Body of pancreas (tissue), 4 donors: ENCODE measurements around the gene COL15A1. TPM values are rescaled to one million over a fixed set of nuclear protein-coding genes. Genes with fewer than 3 reads are reported as not detected.

ENCODE experiments used
- ATAC-seq: fragments of 150-250 bp; one replicate; pipeline ENCODE4 v1.9.1; 2016
- DNase-seq, 4 donors: peaks; one replicate each; pipeline ENCODE4 v3.0.0-alpha.2; 2019
- H3K27ac ChIP-seq, 4 donors: fragments of 200-600 bp; sonication (generic); 1 replicate in 3 of 4; 2 replicates in 1 of 4; pipeline versions ENCODE4 v1.5.1 to v1.6.1; 2016 to 2019; ENCODE audit warnings: mild to moderate bottlenecking in 1 of 4, mixed read lengths in 1 of 4, moderate library complexity in 1 of 4
- H3K27me3 ChIP-seq, 2 donors: fragments of 200-600 bp; sonication (generic); one replicate each; pipeline ENCODE4 v1.6.0; 2016; ENCODE audit warnings: mild to moderate bottlenecking in 1 of 2
- H3K36me3 ChIP-seq, 2 donors: fragments of 200-600 bp; sonication (generic); replicated peaks in 1 of 2; 2 replicates each; pipeline ENCODE4 v1.5.1; 2016; ENCODE audit warnings: low read depth in 2 of 2; ENCODE audit not compliant: insufficient read depth in 1 of 2
- H3K4me1 ChIP-seq: fragments of 200-600 bp; sonication (generic); one replicate; pipeline ENCODE4 v1.6.0; 2016
- H3K4me3 ChIP-seq, 2 donors: fragments of 200-600 bp; sonication (generic); 1 replicate in 1 of 2; 2 replicates in 1 of 2; pipeline ENCODE4 v1.5.1; 2016 to 2019
- H3K9me3 ChIP-seq, 3 donors: fragments of 200-600 bp; sonication (generic); 1 replicate in 2 of 3; 2 replicates in 1 of 3; pipeline ENCODE4 v1.5.1; 2016
- POLR2A ChIP-seq, 3 donors: fragments of 450-650 bp; IDR thresholded peaks; one replicate each; pipeline ENCODE4 v1.6.1; 2016; ENCODE audit warnings: antibody characterized with exemption in 3 of 3, mild to moderate bottlenecking in 2 of 3
- WGBS, 2 donors: methylation state at CpG; one replicate each; pipeline ENCODE4 v1.1.5; 2017; 5-methylcytosine and 5-hydroxymethylcytosine counted together
- intact Hi-C: fragments of 100-400 bp; cut with DNase I; formaldehyde crosslinking; loops from one replicate; pipeline ENCODE4 v1.15.1; 2023
- total RNA-seq, 2 donors: library from RNA; depleted of rRNA; stranded (reverse); fragments of >200 nt; gene quantifications; one replicate each; pipeline ENCODE4 v1.1.0, GENCODE V29; 2016
- TF ChIP-seq, protein P1 (sequence below), 7 experiments: fragments of 450-650 bp in 4 of 7; fragments of 200-600 bp in 3 of 7; sonication (generic) in 3 of 7; IDR thresholded peaks; one replicate each; pipeline ENCODE4 v1.5.1; 2016 to 2019; ENCODE audit warnings: antibody characterized with exemption in 7 of 7

COL15A1 gene
- total RNA-seq, 2 donors from 2014 or later: 6.7 to 55.4 TPM

DNA sequence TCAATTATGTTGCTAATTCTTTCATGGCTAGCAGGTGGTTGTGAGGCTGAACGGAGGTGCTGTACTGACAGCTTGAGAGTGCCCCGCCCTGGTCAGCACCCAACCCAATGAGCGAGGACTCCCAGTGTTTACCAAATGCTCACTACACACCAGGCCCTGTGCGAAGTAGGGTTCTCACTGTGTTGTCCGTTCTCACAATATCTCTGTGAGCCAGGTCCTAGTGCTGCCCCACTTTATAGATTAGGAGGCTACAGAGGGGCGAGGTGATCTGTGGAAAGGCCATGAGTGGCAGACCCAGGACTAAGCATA lies 28.2 kb downstream of the COL15A1 start:
- no peaks in the 10 kb centered on the region for H3K27me3 ChIP-seq
- no peak for TF ChIP-seq POLR2A (IDR thresholded peaks at IDR 0.05)
- TF ChIP-seq, protein P1, sequence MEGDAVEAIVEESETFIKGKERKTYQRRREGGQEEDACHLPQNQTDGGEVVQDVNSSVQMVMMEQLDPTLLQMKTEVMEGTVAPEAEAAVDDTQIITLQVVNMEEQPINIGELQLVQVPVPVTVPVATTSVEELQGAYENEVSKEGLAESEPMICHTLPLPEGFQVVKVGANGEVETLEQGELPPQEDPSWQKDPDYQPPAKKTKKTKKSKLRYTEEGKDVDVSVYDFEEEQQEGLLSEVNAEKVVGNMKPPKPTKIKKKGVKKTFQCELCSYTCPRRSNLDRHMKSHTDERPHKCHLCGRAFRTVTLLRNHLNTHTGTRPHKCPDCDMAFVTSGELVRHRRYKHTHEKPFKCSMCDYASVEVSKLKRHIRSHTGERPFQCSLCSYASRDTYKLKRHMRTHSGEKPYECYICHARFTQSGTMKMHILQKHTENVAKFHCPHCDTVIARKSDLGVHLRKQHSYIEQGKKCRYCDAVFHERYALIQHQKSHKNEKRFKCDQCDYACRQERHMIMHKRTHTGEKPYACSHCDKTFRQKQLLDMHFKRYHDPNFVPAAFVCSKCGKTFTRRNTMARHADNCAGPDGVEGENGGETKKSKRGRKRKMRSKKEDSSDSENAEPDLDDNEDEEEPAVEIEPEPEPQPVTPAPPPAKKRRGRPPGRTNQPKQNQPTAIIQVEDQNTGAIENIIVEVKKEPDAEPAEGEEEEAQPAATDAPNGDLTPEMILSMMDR (IDR thresholded peaks at IDR 0.05): no peak
- no peaks in the 10 kb centered on the region for H3K9me3 ChIP-seq
- H3K36me3 ChIP-seq: no peaks in the 10 kb centered on the region
- no peak overlapping the region for H3K27ac ChIP-seq
- no peak for ATAC-seq
- H3K4me3 ChIP-seq: no peak overlapping the region
- peaks cover 36% of the 10 kb centered on the region for H3K4me1 ChIP-seq
- DNase-seq: no peak
- 85 to 98% methylated on average over 5 to 6 of the region's 6 CpGs for WGBS, 2 donors
- intact Hi-C loops: no loop called here

GRCh38 chr9:98972716-98973115 lies 29.0 kb downstream of the COL15A1 start:
- WGBS, 2 donors: 59 to 77% methylated on average over 3 of the region's 3 CpGs
- ATAC-seq: no peak
- Histone ChIP-seq H3K36me3 (no peaks in the 10 kb centered on the region), H3K27ac (no peak overlapping the region), H3K4me1 (peaks cover 45% of the 10 kb centered on the region), H3K4me3 (no peak overlapping the region), H3K9me3 (no peaks in the 10 kb centered on the region), H3K27me3 (no peaks in the 10 kb centered on the region)
- intact Hi-C loops: no loop called here
- TF ChIP-seq, protein P1 (IDR thresholded peaks at IDR 0.05): no peak
- no peak for TF ChIP-seq POLR2A (IDR thresholded peaks at IDR 0.05)
- no peak for DNase-seq

DNA sequence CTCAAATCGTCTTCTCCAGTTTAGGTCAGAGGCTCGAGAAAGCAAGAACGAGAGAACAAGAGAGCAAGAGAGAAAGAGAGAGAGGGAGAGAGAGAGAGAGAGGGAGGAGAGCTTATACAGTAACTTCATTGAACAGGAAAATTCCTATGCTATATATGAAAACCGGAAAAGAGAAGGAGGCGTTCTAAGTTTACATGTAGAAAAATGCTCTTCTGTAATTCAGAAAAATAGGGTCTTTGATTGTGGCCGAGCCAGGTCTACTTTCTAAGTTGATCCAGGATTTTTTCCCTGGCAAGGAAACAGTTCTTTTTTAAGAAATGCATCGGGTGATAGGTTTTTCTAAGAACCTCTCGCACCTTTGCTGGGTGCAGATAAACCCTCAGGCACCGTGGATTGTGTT lies 29.5 kb downstream of the COL15A1 start:
- no peak for TF ChIP-seq POLR2A (IDR thresholded peaks at IDR 0.05)
- TF ChIP-seq, protein P1 (IDR thresholded peaks at IDR 0.05): no peak
- DNase-seq (no peak), ATAC-seq (no peak)
- H3K4me1 ChIP-seq: peaks cover 49% of the 10 kb centered on the region
- H3K27me3 ChIP-seq: no peaks in the 10 kb centered on the region
- intact Hi-C loops: no loop called here
- H3K4me3 ChIP-seq: no peak overlapping the region
- WGBS, 2 donors: 68 to 70% methylated on average over 9 of the region's 9 CpGs
- no peaks in the 10 kb centered on the region for H3K36me3 ChIP-seq
- H3K27ac ChIP-seq: peak overlapping the region in 1 of 4 donors; percentile 20
- H3K9me3 ChIP-seq: no peaks in the 10 kb centered on the region

GRCh38 chr9:98973576-98973975 lies 29.9 kb downstream of the COL15A1 start:
- Histone ChIP-seq H3K4me1 (peaks cover 53% of the 10 kb centered on the region), H3K27me3 (no peaks in the 10 kb centered on the region), H3K4me3 (no peak overlapping the region), H3K27ac (peak overlapping the region in 1 of 4 donors; percentile 20), H3K36me3 (no peaks in the 10 kb centered on the region), H3K9me3 (no peaks in the 10 kb centered on the region)
- intact Hi-C loops: no loop called here
- peak in 1 of 4 donors; percentile 25 for DNase-seq
- WGBS, 2 donors: 49 to 55% methylated on average over 6 of the region's 6 CpGs
- TF ChIP-seq, protein P1 (IDR thresholded peaks at IDR 0.05): no peak
- no peak for TF ChIP-seq POLR2A (IDR thresholded peaks at IDR 0.05)
- no peak for ATAC-seq

DNA sequence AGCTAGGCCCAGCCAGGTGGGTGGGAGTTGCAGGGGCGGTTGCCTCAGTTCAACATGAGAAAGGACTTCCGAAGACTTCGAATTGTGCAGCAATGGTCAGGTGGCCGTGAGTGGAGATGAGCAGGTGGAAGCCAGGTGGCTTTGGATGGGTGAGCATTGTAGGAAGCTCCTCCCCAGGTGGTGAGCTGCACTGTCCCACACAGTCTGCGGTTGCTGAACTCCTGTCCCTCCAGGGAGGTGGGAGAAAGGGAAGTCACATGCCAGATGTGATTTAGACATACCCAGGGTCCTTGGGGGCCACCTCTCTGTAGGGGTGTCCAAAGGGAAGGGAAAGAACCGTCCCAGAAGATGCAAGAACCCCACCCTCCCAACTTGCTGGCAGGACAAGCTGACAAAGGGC lies 30.4 kb downstream of the COL15A1 start:
- DNase-seq (no peak), ATAC-seq (no peak)
- 93 to 95% methylated on average over 6 of the region's 6 CpGs for WGBS, 2 donors
- TF ChIP-seq, protein P1 (IDR thresholded peaks at IDR 0.05): no peak
- no peak for TF ChIP-seq POLR2A (IDR thresholded peaks at IDR 0.05)
- peak overlapping the region in 1 of 4 donors; percentile 71 for H3K27ac ChIP-seq
- H3K27me3 ChIP-seq: no peaks in the 10 kb centered on the region
- H3K9me3 ChIP-seq: no peaks in the 10 kb centered on the region
- H3K4me1 ChIP-seq: peaks cover 56% of the 10 kb centered on the region
- H3K36me3 ChIP-seq: no peaks in the 10 kb centered on the region
- H3K4me3 ChIP-seq: no peak overlapping the region
- intact Hi-C loops: no loop called here
